ENCODE results near the gene FA2H.
A peak's percentile ranks its signal among the peaks of the same experiment; 100 is the strongest.

Gene FA2H

GRCh38 chr16:74745109-74745615 is 29.5 kb downstream of the FA2H start:
- DNase-seq, result no peak

- DNase-seq, result no peak
These were observed 30.1 kb downstream of the FA2H start for GRCh38 chr16:74744566-74744965.

- DNase-seq, result no peak
These were observed 30.8 kb downstream of the FA2H start for GRCh38 chr16:74743668-74744299.

GRCh38 chr16:74743045-74743667 is 31.5 kb downstream of the FA2H start:
- DNase-seq, result no peak

GRCh38 chr16:74742051-74742481 is 32.6 kb downstream of the FA2H start:
- no peak for DNase-seq

GRCh38 chr16:74740795-74741304 is 33.8 kb downstream of the FA2H start:
- DNase-seq, result peak in 52 of 56 donors; percentile 21 to 85 (median 66)

GRCh38 chr16:74739275-74739674 is 35.3 kb downstream of the FA2H start:
- DNase-seq, result no peak

- DNase-seq, result no peak
These were observed 35.8 kb downstream of the FA2H start for GRCh38 chr16:74738816-74739215.

GRCh38 chr16:74738113-74738541 is 36.5 kb downstream of the FA2H start:
- DNase-seq, result no peak

GRCh38 chr16:74737521-74737920 is 37.1 kb downstream of the FA2H start:
- DNase-seq, result no peak

GRCh38 chr16:74736531-74737157 is 38.0 kb downstream of the FA2H start:
- DNase-seq, result peak in 1 of 56 donors; percentile 11

- no peak for DNase-seq
These were observed 39.1 kb downstream of the FA2H start for GRCh38 chr16:74735554-74735953.

- DNase-seq, result peak in 1 of 56 donors; percentile 42
These were observed 39.5 kb downstream of the FA2H start for GRCh38 chr16:74735162-74735452.

GRCh38 chr16:74734361-74735161 is 40.1 kb downstream of the FA2H start:
- no peak for DNase-seq

GRCh38 chr16:74732707-74733350 is 41.8 kb downstream of the FA2H start:
- no peak for DNase-seq

GRCh38 chr16:74731853-74732477 is 42.7 kb downstream of the FA2H start:
- DNase-seq, result no peak

- no peak for DNase-seq
These were observed 44.6 kb downstream of the FA2H start for GRCh38 chr16:74729783-74730683.

- DNase-seq, result no peak
These were observed 46.7 kb downstream of the FA2H start for GRCh38 chr16:74727903-74728302.

- no peak for DNase-seq
These were observed 47.9 kb downstream of the FA2H start for GRCh38 chr16:74726716-74727115.
